ENCODE data around the gene STAT2. TPM values are rescaled to one million over a fixed set of nuclear protein-coding genes. Genes with fewer than 3 reads are reported as not detected.

Gene STAT2
- total and polyA plus RNA-seq, 9 of the 15 experiments (the other 6 are each of a cell fraction or from before 2014, with no cell fraction given): 15.5 to 46.9 (median 40.1) TPM

DNA sequence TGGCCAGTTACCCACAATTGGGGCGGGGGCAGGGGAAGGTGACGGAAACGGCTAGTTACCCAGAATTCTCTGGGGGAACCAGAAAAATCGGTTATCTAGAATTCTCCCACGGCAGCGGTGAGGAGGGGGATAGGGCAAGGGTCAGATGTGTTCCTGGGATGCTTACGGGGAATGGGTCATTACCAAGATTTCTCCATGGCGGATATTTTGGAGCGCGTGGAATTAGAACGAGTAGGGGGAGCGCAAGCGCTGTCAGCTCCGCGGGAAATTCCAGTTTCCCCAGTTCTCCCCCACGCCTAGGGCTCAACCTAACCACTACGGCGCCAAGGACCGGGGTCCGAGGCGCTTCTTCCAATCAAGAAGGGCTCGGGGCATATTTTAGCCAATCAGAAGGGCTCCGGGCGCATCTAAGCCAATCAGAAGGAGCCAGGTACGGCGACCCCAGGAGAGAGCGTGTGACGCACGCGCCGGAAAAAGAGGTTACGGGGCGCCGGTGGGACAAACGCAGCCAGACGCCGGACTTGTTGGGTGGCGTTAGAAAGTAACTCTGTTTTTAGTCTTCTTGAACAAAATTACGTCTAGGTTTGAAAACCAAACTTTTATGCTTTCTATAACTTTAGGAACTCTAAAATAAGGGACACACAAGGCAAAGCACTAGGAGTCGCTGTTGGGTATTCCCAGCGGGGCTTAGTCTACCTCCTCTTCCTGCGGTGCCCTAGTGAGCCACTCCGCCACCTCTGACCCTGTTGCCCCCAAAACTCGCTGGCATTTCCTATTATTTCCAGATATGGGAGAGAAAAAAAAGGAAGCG, 26.0 kb downstream of the STAT2 start, which contains the start of gene PAN2 (continued):
- TF ChIP-seq, protein P1, sequence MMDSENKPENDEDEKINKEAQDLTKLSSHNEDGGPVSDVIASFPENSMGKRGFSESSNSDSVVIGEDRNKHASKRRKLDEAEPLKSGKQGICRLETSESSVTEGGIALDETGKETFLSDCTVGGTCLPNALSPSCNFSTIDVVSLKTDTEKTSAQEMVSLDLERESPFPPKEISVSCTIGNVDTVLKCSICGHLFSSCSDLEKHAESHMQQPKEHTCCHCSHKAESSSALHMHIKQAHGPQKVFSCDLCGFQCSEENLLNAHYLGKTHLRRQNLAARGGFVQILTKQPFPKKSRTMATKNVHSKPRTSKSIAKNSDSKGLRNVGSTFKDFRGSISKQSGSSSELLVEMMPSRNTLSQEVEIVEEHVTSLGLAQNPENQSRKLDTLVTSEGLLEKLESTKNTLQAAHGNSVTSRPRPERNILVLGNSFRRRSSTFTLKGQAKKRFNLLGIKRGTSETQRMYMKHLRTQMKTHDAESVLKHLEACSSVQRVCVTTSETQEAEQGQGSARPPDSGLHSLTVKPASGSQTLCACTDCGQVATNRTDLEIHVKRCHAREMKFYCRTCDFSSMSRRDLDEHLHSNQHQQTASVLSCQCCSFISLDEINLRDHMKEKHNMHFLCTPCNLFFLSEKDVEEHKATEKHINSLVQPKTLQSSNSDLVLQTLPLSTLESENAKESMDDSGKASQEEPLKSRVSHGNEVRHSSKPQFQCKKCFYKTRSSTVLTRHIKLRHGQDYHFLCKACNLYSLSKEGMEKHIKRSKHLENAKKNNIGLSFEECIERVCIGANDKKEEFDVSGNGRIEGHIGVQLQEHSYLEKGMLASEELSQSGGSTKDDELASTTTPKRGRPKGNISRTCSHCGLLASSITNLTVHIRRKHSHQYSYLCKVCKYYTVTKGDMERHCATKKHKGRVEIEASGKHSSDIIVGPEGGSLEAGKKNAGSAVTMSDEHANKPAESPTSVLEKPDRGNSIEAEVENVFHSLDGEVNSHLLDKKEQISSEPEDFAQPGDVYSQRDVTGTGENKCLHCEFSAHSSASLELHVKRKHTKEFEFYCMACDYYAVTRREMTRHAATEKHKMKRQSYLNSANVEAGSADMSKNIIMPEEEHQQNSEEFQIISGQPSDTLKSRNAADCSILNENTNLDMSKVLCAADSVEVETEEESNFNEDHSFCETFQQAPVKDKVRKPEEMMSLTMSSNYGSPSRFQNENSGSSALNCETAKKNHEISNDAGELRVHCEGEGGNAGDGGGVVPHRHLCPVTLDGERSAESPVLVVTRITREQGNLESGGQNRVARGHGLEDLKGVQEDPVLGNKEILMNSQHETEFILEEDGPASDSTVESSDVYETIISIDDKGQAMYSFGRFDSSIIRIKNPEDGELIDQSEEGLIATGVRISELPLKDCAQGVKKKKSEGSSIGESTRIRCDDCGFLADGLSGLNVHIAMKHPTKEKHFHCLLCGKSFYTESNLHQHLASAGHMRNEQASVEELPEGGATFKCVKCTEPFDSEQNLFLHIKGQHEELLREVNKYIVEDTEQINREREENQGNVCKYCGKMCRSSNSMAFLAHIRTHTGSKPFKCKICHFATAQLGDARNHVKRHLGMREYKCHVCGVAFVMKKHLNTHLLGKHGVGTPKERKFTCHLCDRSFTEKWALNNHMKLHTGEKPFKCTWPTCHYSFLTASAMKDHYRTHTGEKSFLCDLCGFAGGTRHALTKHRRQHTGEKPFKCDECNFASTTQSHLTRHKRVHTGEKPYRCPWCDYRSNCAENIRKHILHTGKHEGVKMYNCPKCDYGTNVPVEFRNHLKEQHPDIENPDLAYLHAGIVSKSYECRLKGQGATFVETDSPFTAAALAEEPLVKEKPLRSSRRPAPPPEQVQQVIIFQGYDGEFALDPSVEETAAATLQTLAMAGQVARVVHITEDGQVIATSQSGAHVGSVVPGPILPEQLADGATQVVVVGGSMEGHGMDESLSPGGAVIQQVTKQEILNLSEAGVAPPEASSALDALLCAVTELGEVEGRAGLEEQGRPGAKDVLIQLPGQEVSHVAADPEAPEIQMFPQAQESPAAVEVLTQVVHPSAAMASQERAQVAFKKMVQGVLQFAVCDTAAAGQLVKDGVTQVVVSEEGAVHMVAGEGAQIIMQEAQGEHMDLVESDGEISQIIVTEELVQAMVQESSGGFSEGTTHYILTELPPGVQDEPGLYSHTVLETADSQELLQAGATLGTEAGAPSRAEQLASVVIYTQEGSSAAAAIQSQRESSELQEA (IDR thresholded peaks at IDR 0.05; ENCODE audit: low read depth): peak; percentile 94
- TF ChIP-seq ZFX (CRISPR knock-in tag; IDR thresholded peaks at IDR 0.05): peak; percentile 43; the same call in 1 of the 2 replicates
- no peak for TF ChIP-seq HLTF (IDR thresholded peaks at IDR 0.05)
- no peak for TF ChIP-seq PRMT5 (CRISPR knock-in tag; IDR thresholded peaks at IDR 0.05)
- TF ChIP-seq, protein P2, sequence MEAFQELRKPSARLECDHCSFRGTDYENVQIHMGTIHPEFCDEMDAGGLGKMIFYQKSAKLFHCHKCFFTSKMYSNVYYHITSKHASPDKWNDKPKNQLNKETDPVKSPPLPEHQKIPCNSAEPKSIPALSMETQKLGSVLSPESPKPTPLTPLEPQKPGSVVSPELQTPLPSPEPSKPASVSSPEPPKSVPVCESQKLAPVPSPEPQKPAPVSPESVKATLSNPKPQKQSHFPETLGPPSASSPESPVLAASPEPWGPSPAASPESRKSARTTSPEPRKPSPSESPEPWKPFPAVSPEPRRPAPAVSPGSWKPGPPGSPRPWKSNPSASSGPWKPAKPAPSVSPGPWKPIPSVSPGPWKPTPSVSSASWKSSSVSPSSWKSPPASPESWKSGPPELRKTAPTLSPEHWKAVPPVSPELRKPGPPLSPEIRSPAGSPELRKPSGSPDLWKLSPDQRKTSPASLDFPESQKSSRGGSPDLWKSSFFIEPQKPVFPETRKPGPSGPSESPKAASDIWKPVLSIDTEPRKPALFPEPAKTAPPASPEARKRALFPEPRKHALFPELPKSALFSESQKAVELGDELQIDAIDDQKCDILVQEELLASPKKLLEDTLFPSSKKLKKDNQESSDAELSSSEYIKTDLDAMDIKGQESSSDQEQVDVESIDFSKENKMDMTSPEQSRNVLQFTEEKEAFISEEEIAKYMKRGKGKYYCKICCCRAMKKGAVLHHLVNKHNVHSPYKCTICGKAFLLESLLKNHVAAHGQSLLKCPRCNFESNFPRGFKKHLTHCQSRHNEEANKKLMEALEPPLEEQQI (IDR thresholded peaks at IDR 0.05): 0 out of 2 replicates have a peak, but pooled peaks have one; percentile 9
- TF ChIP-seq CREB1 (IDR thresholded peaks at IDR 0.05): peak; percentile 86
- peak; percentile 76 for TF ChIP-seq CREB1 (CRISPR knock-in tag; IDR thresholded peaks at IDR 0.05)
- peak; percentile 91 for TF ChIP-seq ZBTB7A (IDR thresholded peaks at IDR 0.05; ENCODE audit: borderline replicate concordance, control insufficient read depth, low read depth, low read length)

Measured in K562 (cell line).